ENCODE results near the gene RAG1.

- no peak for TF ChIP-seq CTCF (IDR thresholded peaks at IDR 0.05; ENCODE audit: low read length)
- TF ChIP-seq EZH2 (IDR thresholded peaks at IDR 0.05; ENCODE audit: borderline replicate concordance, low read length) = no peak
Observed at GRCh38 chr11:36581536-36581935, 13.7 kb downstream of the RAG1 start.

All from OCI-LY1 (cell line).